GM10266 (cell line): Measurements from ENCODE around the gene POP4.

Source experiments
- DNase-seq: peaks from one replicate; pipeline ENCODE4 v3.0.0; 2012; ENCODE audit errors: extremely low spot score
- CTCF ChIP-seq: IDR thresholded peaks from 2 replicates; pipeline ENCODE4 v1.5.1; 2012; ENCODE audit warnings: mild to moderate bottlenecking, low read depth; ENCODE audit not compliant: control insufficient read depth, insufficient read depth; ENCODE audit errors: missing control alignments

The POP4 gene

GRCh38 chr19:29665826-29666577, 59.9 kb downstream of the POP4 start:
- no peak for DNase-seq
- TF ChIP-seq CTCF, result no peak
